Measurements from ENCODE around the gene NEURL1B. TPM values are rescaled to one million over a fixed set of nuclear protein-coding genes. Genes with fewer than 3 reads are reported as not detected.

The NEURL1B gene
- total and polyA plus RNA-seq, 10 donors, result 0.26 to 2.5 (median 1.2) TPM

DNA sequence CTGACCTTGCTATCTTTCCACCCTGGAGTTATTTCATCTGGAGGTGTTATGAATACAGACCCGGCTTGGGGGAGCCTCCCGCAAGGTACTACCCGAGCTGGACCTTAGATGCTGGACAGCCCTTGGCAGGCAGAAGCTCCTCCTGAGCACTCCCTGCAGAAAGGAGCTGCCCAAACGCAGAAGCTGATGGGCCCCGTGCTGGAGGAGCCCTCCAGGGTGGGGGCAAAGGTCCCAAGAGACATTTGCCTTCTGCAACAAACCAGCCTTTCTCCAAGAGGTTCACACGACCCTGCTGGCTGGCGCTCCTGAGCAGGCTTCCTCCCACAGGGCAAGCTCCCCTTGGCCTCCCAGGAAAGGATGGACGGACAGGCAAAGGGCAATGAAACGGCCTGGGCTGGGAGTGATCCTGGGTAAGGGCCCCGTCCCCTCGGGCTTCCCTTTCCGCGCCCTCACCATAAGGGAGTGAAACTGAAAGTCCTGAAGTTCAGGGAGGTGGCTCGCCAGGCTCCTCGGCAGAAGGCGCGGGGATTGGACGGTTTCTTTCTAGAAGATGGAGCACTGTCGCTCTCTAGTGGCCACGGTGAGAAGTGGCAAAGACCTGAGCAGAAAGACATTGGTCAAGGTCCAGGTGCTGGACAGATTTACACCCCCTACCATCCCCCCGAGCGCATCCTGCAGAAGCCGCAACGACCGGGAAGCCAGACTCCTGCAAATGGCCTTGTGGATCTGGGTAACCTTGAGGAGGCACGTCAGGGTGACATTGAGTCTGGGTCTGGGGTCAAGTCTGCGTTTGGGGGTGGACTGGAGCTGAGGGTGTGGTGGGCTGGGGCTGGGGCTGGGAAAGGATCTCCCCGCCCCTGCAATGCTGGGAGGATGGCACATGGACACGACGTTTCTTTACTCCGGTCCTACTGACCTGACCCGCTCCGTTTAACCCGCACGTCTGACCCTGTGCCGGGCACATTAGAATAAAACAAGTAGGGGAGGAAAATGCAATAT is 56.4 kb downstream of the NEURL1B start:
- DNase-seq, result peak; percentile 93

DNA sequence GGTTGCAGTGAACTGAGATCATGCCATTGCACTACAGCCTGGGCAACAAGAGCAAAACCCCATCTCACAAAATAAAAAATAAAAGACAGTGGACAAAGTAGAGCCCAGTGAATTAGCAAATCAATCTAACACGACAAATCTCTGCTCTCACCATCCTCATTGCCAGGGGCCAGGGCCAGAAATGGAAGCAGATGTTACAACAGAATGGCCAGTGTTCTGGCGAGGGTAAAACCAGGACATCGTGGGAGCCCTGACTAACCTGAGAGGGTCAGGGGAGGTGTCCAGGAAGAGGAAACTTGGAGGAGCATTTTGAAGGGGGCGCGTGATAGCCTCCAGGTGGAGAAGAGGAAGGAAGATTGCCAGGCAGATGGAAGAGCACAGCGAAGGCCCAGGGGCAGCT is 58.4 kb downstream of the NEURL1B start:
- peak; percentile 37 for DNase-seq
- H3K4me1 ChIP-seq, result peaks cover 4 to 37% (median 23%) of the 10 kb centered on the region in 6 donors
- peaks cover 0 to 42% (median 6%) of the 10 kb centered on the region in 7 donors for H3K27me3 ChIP-seq (replicated peaks in 1 of 7)
- 75 to 84% (median 78%) methylated on average over 6 of the region's 6 CpGs for WGBS, 5 donors
- no peaks in the 10 kb centered on the region for H3K9me3 ChIP-seq
- intact Hi-C loops (cut with DNase I; ENCODE audit: low total_unique reads), result loop anchor here (5.0 kb wide), 1 partner anchor 237 kb away; no protein-coding TSS in a partner anchor
- H3K36me3 ChIP-seq, result no peaks in the 10 kb centered on the region
- TF ChIP-seq POLR2A (IDR thresholded peaks at IDR 0.05), result no peak
- no peak overlapping the region for H3K27ac ChIP-seq
- no peak overlapping the region for H3K4me3 ChIP-seq

More for the DNA sequence above, 56.4 kb downstream of the NEURL1B start:
- H3K4me3 ChIP-seq, result peak overlapping the region; percentile 43 to 71 (median 46)
- no peaks in the 10 kb centered on the region for H3K9me3 ChIP-seq
- 18 to 23% (median 23%) methylated on average over 33 to 36 of the region's 36 CpGs for WGBS, 5 donors
- peaks cover 4 to 41% (median 23%) of the 10 kb centered on the region in 6 donors for H3K4me1 ChIP-seq
- no peaks in the 10 kb centered on the region for H3K36me3 ChIP-seq
- H3K27me3 ChIP-seq (replicated peaks in 1 of 7), result peaks cover 0 to 25% (median 6%) of the 10 kb centered on the region in 7 donors
- peak overlapping the region; percentile 15 to 82 (median 65) for H3K27ac ChIP-seq
- intact Hi-C loops (cut with DNase I; ENCODE audit: low total_unique reads), result loop anchor here (2.0 to 5.0 kb wide), 2 partner anchors 219 to 235 kb away; no protein-coding TSS in a partner anchor
- TF ChIP-seq POLR2AphosphoS5 (IDR thresholded peaks at IDR 0.05) (peak; percentile 78 to 83 (median 80)), POLR2A (IDR thresholded peaks at IDR 0.05) (no peak)
- TF ChIP-seq, protein P1, sequence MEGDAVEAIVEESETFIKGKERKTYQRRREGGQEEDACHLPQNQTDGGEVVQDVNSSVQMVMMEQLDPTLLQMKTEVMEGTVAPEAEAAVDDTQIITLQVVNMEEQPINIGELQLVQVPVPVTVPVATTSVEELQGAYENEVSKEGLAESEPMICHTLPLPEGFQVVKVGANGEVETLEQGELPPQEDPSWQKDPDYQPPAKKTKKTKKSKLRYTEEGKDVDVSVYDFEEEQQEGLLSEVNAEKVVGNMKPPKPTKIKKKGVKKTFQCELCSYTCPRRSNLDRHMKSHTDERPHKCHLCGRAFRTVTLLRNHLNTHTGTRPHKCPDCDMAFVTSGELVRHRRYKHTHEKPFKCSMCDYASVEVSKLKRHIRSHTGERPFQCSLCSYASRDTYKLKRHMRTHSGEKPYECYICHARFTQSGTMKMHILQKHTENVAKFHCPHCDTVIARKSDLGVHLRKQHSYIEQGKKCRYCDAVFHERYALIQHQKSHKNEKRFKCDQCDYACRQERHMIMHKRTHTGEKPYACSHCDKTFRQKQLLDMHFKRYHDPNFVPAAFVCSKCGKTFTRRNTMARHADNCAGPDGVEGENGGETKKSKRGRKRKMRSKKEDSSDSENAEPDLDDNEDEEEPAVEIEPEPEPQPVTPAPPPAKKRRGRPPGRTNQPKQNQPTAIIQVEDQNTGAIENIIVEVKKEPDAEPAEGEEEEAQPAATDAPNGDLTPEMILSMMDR (IDR thresholded peaks at IDR 0.05 in 8 of 11, conservative IDR thresholded peaks at IDR 0.05 in 3 of 11), result peak; percentile 84 to 96 (median 91)

DNA sequence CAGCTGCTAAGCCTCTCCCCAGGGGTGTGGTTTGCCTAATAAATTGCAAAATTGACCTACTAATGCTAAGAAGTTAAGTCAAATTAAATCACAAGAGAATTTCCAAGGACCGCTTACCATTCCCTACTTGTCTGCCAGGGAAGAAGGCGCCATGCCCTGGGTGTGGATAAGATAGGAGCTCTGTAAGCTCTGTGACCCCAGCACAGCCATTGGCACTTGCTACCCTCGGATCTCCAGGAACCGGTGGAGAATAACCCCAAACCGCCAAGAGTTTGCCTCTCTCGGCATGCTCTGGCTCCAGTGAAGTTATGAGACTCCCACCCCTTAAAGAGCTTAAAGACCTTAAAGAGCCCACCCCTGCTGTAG is 58.9 kb downstream of the NEURL1B start:
- TF ChIP-seq, protein P1 (IDR thresholded peaks at IDR 0.05 in 8 of 11, conservative IDR thresholded peaks at IDR 0.05 in 3 of 11), result no peak
- TF ChIP-seq POLR2AphosphoS5 (IDR thresholded peaks at IDR 0.05) (no peak), POLR2A (IDR thresholded peaks at IDR 0.05) (no peak)
- no peak for DNase-seq
- peaks cover 4 to 37% (median 23%) of the 10 kb centered on the region in 6 donors for H3K4me1 ChIP-seq
- no peak overlapping the region for H3K27ac ChIP-seq
- H3K9me3 ChIP-seq, result no peaks in the 10 kb centered on the region
- H3K4me3 ChIP-seq, result no peak overlapping the region
- WGBS, 5 donors, result 54 to 85% (median 76%) methylated on average over 6 of the region's 6 CpGs
- peaks cover 0 to 42% (median 6%) of the 10 kb centered on the region in 7 donors for H3K27me3 ChIP-seq (replicated peaks in 1 of 7)
- no peaks in the 10 kb centered on the region for H3K36me3 ChIP-seq
- intact Hi-C loops (cut with DNase I; ENCODE audit: low total_unique reads), result loop anchor here (5.0 to 10.0 kb wide), 2 partner anchors 238 to 505 kb away; no protein-coding TSS in a partner anchor

DNA sequence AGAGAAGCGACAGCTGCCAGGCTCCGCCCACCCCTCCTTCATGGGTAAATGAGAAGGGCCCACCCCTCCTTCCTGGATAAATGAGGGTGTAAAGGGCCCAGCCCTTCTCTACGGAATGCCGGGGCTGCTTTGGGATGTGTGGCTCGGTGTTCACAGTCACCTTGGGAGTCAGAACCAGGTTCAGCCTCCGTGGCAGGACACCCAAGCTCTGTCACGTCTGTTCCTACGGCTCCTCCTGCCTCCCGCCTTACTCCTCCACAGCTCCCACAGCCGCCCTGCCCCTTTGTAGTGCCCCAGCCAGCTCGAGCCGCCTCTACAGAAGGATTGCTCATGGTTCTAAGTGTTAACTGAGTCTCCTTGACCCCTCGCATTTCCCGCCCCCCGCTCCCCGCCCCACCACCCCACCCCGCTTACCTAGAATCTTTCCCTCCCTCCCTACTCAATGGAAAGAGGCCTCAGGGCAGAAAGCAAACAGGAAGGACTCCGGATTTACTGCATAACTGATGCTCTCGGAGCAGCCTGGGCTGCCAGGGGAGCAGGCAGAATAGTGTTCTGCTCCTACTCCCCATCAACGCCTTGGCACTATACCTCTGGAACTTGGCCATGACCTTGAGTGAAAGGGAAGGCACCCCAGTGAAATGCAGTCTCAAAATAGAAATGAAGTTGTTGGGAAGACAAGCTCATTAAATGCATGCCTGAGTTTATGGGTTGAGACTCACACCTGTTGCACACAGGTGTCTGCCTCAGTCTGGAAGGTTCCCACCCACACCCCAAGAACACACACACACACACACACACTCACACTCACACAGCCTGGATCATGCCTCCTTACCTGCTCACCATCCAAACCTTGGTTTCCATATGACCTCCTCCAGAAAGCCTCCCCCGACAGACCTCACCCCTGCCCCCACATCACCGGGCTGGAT is 59.6 kb downstream of the NEURL1B start:
- Histone ChIP-seq H3K4me3 (no peak overlapping the region), H3K27me3 (replicated peaks in 1 of 7) (peaks cover 0 to 42% (median 6%) of the 10 kb centered on the region in 7 donors), H3K9me3 (no peaks in the 10 kb centered on the region), H3K4me1 (peaks cover 4 to 37% (median 23%) of the 10 kb centered on the region in 6 donors), H3K36me3 (no peaks in the 10 kb centered on the region), H3K27ac (no peak overlapping the region)
- peak; percentile 55 for DNase-seq
- 51 to 56% (median 54%) methylated on average over 22 of the region's 22 CpGs for WGBS, 5 donors
- intact Hi-C loops (cut with DNase I; ENCODE audit: low total_unique reads), result loop anchor here (10.0 kb wide), 1 partner anchor 504 kb away; no protein-coding TSS in a partner anchor
- no peak for TF ChIP-seq POLR2AphosphoS5 (IDR thresholded peaks at IDR 0.05)
- TF ChIP-seq, protein P1 (IDR thresholded peaks at IDR 0.05 in 8 of 11, conservative IDR thresholded peaks at IDR 0.05 in 3 of 11), result no peak
- no peak for TF ChIP-seq POLR2A (IDR thresholded peaks at IDR 0.05)

Data from spleen (tissue), 11 donors.